Spleen (tissue), 11 donors: Measurements from ENCODE around the gene MORF4L2. TPM values are rescaled to one million over a fixed set of nuclear protein-coding genes. Genes with fewer than 3 reads are reported as not detected.
"Not testable (repeated sequence)": the region's sequence is repeated elsewhere in the genome, so short reads cannot be mapped to it uniquely, and the experiment has no call there.

Source experiments
- DNase-seq: peaks from one replicate; pipeline ENCODE4 v3.0.0-alpha.2; 2020
- H3K27ac ChIP-seq, 8 donors: fragments of 200-600 bp; sonication (generic) in 7 of 8; 1 replicate in 4 of 8; 2 replicates in 4 of 8; pipeline versions ENCODE4 v1.5.0 to v1.8.0; 2016 to 2021; ENCODE audit warnings: inconsistent platforms in 4 of 8, mild to moderate bottlenecking in 4 of 8, moderate library complexity in 1 of 8
- H3K27me3 ChIP-seq, 7 donors: fragments of 200-600 bp; sonication (generic) in 6 of 7; replicated peaks in 1 of 7; 1 replicate in 4 of 7; 2 replicates in 3 of 7; pipeline versions ENCODE4 v1.5.0 to v1.8.0; 2016 to 2021; ENCODE audit warnings: inconsistent platforms in 3 of 7, mild to moderate bottlenecking in 1 of 7
- H3K36me3 ChIP-seq, 6 donors: fragments of 200-600 bp; sonication (generic) in 5 of 6; 1 replicate in 4 of 6; 2 replicates in 2 of 6; pipeline versions ENCODE4 v1.5.0 to v1.8.0; 2016 to 2021; ENCODE audit warnings: inconsistent platforms in 2 of 6
- H3K4me1 ChIP-seq, 6 donors: fragments of 200-600 bp; sonication (generic) in 5 of 6; 1 replicate in 3 of 6; 2 replicates in 3 of 6; pipeline versions ENCODE4 v1.5.0 to v1.8.0; 2016 to 2021; ENCODE audit warnings: inconsistent platforms in 3 of 6
- H3K4me3 ChIP-seq, 8 donors: fragments of 200-600 bp; sonication (generic) in 7 of 8; 1 replicate in 4 of 8; 2 replicates in 4 of 8; pipeline versions ENCODE4 v1.5.0 to v1.8.0; 2016 to 2021; ENCODE audit warnings: inconsistent platforms in 4 of 8, mild to moderate bottlenecking in 4 of 8, moderate library complexity in 2 of 8
- H3K9me3 ChIP-seq, 8 donors: fragments of 200-600 bp; sonication (generic) in 7 of 8; 1 replicate in 4 of 8; 2 replicates in 4 of 8; pipeline versions ENCODE4 v1.5.0 to v1.8.0; 2016 to 2021; ENCODE audit warnings: inconsistent platforms in 4 of 8
- POLR2A ChIP-seq, 3 donors: fragments of 450-650 bp; IDR thresholded peaks; one replicate each; pipeline ENCODE4 v1.5.1; 2017; ENCODE audit warnings: antibody characterized with exemption in 3 of 3, mild to moderate bottlenecking in 1 of 3
- POLR2AphosphoS5 ChIP-seq, 3 donors: sonication (generic); formaldehyde crosslinking; IDR thresholded peaks; one replicate each; pipeline ENCODE4 v1.5.1; 2017; ENCODE audit warnings: antibody characterized with exemption in 3 of 3
- WGBS, 5 donors: extraction: QIAGEN DNeasy Blood & Tissue Kit in 3 of 5; methylation state at CpG; one replicate each; pipeline versions ENCODE4 v1.1.5 to v1.1.7; 2013 to 2018; 5-methylcytosine and 5-hydroxymethylcytosine counted together
- intact Hi-C: fragments of 100-400 bp; cut with DNase I; formaldehyde crosslinking; loops from one replicate; pipeline ENCODE4 v1.15.0; 2023; ENCODE audit warnings: low total_unique reads
- polyA plus RNA-seq, 3 donors: library from polyadenylated mRNA; stranded (reverse); fragments of 200-250 nt; gene quantifications; one replicate each; pipeline ENCODE4 v1.2.1, GENCODE V29; 2013
- total RNA-seq, 7 donors: library from RNA; depleted of rRNA in 3 of 7; stranded (reverse); fragments of >200 nt in 3 of 7; fragmentation: NEBNext Ultra II Directional in 4 of 7; extraction: Animal tissue kit (Norgen Biotek cat#: 25700) in 4 of 7; gene quantifications; one replicate each; pipeline versions ENCODE4 v1.1.0 to v1.2.1, GENCODE V29; 2016 to 2021
- TF ChIP-seq, protein P1 (sequence below), 11 experiments: fragments of 200-600 bp in 7 of 11; fragments of 450-650 bp in 4 of 11; sonication (generic) in 4 of 11; IDR thresholded peaks in 8 of 11; conservative IDR thresholded peaks in 3 of 11; 1 replicate in 7 of 11; 2 replicates in 4 of 11; pipeline versions ENCODE4 v1.4.0 to v1.8.0; 2016 to 2021; ENCODE audit warnings: antibody characterized with exemption in 11 of 11, inconsistent platforms in 4 of 11, mild to moderate bottlenecking in 1 of 11
- donor health status: healthy with polysubstance abuse.
- donor health status: DM: no; HTN: no; CAD: no; lungs with moderate emphysema.
- donor health status: DM: no; HTN: no; CAD: no.
- donor health status: Bipolar disorder and iron deficiency.
- donor health status: healthy.
- donor health status: DM: no; HTN: no; CAD: no.
- donor health status: DM: yes; HTN: yes; CAD: no.

Gene MORF4L2
- total and polyA plus RNA-seq, 10 donors = 86.8 to 222 (median 154) TPM

DNA sequence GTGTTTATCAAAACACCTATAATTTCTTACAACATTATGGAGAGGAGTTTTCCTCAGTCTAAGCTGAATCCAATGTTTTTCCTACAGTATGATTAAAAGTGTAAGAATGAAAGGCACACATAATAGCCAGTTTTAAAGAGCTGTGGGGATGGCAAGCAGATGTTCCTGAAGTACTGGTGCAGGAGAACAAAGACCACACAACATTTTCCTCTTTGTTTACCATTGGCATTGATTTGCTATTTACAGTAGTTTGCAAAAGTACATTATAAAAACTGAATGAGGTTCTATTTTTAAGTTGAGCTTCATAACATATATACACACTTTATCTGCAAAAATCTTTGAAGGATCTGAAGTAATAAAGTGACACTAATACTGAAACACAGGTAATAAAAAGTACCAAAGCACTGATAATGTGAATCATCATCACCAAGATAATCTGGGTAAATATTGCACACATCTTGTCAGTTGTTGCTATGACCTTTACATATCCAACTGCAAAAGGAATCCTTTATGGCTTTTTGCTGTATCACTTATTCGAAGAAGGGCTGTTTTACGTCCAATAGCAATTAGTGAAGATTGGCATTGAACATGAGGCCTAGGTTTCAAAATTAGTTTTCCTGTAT lies 35.2 kb downstream of the MORF4L2 start:
- TF ChIP-seq POLR2A (IDR thresholded peaks at IDR 0.05) (no peak), POLR2AphosphoS5 (IDR thresholded peaks at IDR 0.05) (no peak)
- TF ChIP-seq, protein P1, sequence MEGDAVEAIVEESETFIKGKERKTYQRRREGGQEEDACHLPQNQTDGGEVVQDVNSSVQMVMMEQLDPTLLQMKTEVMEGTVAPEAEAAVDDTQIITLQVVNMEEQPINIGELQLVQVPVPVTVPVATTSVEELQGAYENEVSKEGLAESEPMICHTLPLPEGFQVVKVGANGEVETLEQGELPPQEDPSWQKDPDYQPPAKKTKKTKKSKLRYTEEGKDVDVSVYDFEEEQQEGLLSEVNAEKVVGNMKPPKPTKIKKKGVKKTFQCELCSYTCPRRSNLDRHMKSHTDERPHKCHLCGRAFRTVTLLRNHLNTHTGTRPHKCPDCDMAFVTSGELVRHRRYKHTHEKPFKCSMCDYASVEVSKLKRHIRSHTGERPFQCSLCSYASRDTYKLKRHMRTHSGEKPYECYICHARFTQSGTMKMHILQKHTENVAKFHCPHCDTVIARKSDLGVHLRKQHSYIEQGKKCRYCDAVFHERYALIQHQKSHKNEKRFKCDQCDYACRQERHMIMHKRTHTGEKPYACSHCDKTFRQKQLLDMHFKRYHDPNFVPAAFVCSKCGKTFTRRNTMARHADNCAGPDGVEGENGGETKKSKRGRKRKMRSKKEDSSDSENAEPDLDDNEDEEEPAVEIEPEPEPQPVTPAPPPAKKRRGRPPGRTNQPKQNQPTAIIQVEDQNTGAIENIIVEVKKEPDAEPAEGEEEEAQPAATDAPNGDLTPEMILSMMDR (IDR thresholded peaks at IDR 0.05 in 8 of 11, conservative IDR thresholded peaks at IDR 0.05 in 3 of 11) = no peak
- Histone ChIP-seq H3K4me3 (no peak overlapping the region), H3K36me3 (no peaks in the 10 kb centered on the region), H3K4me1 (no peaks in the 10 kb centered on the region), H3K9me3 (peaks cover 0 to 8% (median 0%) of the 10 kb centered on the region in 8 donors), H3K27me3 (no peaks in the 10 kb centered on the region), H3K27ac (no peak overlapping the region)
- DNase-seq = no peak
- intact Hi-C loops = no loop called here
- 85 to 96% (median 92%) methylated on average over 2 of the region's 2 CpGs for WGBS, 5 donors

DNA sequence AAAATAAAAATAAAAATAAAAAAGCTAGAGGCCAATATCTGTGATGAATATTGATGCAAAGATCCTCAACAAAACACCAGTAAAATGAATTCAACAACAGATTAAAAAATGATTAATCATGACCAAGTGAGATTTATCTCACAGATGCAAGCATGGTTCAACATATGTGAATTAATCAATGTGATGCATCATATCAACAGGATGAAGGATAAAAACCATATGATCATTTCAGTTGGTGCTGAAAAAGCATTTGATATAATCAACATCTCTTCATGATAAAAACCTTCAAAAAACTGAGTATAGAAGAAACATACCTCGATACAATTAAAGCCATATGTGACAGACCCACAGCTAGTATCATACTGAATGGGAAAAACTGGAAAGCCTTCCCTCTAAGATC lies 38.9 kb downstream of the MORF4L2 start:
- intact Hi-C loops = no loop called here
- no peak for DNase-seq
- H3K4me3 ChIP-seq = no peak overlapping the region
- no peak overlapping the region for H3K27ac ChIP-seq
- 65 to 96% (median 76%) methylated on average over 1 of the region's 1 CpG for WGBS, 5 donors
- peaks cover 0 to 8% (median 0%) of the 10 kb centered on the region in 8 donors for H3K9me3 ChIP-seq
- no peak for TF ChIP-seq POLR2AphosphoS5 (IDR thresholded peaks at IDR 0.05)
- TF ChIP-seq, protein P1 (IDR thresholded peaks at IDR 0.05 in 8 of 11, conservative IDR thresholded peaks at IDR 0.05 in 3 of 11) = no peak
- no peak for TF ChIP-seq POLR2A (IDR thresholded peaks at IDR 0.05)
- no peaks in the 10 kb centered on the region for H3K4me1 ChIP-seq
- peaks cover 0 to 8% (median 0%) of the 10 kb centered on the region in 7 donors for H3K27me3 ChIP-seq
- H3K36me3 ChIP-seq = no peaks in the 10 kb centered on the region

DNA sequence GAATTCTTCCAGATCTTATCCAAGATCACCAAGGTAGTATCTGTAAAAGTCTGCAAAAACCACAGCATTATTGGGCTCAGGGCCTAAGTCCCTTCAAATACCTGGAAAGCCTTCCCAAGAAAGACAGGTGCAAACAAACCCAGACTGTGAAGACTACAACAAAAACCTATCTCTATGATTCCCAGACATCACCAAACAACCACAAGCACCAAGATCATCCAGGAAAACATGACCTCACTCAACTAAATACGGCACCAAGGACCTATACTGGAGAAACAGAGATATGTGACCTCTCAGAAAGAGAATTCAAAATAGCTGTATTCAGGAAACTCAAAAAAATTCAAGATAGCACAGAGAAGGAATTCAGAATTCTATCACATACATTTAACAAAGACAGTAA lies 42.4 kb downstream of the MORF4L2 start:
- WGBS, 5 donors = 59 to 89% (median 68%) methylated on average over 1 of the region's 1 CpG
- no peaks in the 10 kb centered on the region for H3K36me3 ChIP-seq
- H3K4me3 ChIP-seq = no peak overlapping the region
- no peak for DNase-seq
- intact Hi-C loops = no loop called here
- H3K27ac ChIP-seq = no peak overlapping the region
- H3K9me3 ChIP-seq = peaks cover 0 to 8% (median 0%) of the 10 kb centered on the region in 8 donors
- H3K27me3 ChIP-seq = peaks cover 0 to 14% (median 0%) of the 10 kb centered on the region in 7 donors
- no peaks in the 10 kb centered on the region for H3K4me1 ChIP-seq
- TF ChIP-seq POLR2A (IDR thresholded peaks at IDR 0.05) (no peak), POLR2AphosphoS5 (IDR thresholded peaks at IDR 0.05) (no peak)
- TF ChIP-seq, protein P1 (IDR thresholded peaks at IDR 0.05 in 8 of 11, conservative IDR thresholded peaks at IDR 0.05 in 3 of 11) = no peak

DNA sequence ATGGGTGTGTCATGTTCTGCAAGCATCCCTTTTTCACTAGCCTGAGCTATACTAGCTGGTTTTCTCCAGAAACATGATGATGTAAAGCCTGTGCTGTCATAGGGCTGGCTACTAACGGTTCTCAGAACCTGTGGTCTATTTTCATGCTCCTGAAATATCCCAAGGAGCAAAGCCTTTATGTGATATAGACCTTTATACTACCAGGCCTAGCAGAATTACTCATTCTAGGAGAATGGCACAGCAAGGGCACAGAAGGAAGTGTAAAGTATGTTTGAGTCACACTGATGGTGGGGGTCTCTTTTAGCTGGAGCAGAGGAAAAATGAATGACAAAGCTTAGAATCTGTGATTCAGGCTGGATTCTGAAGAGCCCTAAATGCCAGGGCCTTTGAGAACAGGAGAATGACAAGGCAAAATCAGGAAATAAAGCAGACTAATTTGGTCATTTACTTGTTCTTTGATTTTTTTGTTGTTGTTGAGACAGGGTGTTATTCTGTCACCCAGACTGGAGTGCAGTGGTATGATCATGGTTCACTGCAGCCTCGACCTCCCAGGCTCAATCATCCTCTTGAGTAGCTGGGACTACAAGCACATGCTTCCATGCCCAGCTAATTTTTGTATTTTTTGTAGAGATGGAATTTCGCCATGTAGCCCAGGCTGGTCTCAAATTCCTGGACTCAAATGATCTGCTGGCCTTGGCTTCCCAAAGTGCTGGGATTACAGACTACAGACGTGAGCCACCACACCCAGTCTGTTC lies 45.9 kb downstream of the MORF4L2 start:
- Histone ChIP-seq H3K9me3 (no peaks in the 10 kb centered on the region), H3K27me3 (peaks cover 0 to 14% (median 0%) of the 10 kb centered on the region in 7 donors), H3K27ac (no peak overlapping the region), H3K4me1 (no peaks in the 10 kb centered on the region), H3K4me3 (no peak overlapping the region), H3K36me3 (no peaks in the 10 kb centered on the region)
- no peak for DNase-seq
- intact Hi-C loops = no loop called here
- TF ChIP-seq POLR2A (IDR thresholded peaks at IDR 0.05) (no peak), POLR2AphosphoS5 (IDR thresholded peaks at IDR 0.05) (no peak)
- TF ChIP-seq, protein P1 (IDR thresholded peaks at IDR 0.05 in 8 of 11, conservative IDR thresholded peaks at IDR 0.05 in 3 of 11) = no peak
- WGBS, 5 donors = 56 to 89% (median 80%) methylated on average over 4 of the region's 4 CpGs

DNA sequence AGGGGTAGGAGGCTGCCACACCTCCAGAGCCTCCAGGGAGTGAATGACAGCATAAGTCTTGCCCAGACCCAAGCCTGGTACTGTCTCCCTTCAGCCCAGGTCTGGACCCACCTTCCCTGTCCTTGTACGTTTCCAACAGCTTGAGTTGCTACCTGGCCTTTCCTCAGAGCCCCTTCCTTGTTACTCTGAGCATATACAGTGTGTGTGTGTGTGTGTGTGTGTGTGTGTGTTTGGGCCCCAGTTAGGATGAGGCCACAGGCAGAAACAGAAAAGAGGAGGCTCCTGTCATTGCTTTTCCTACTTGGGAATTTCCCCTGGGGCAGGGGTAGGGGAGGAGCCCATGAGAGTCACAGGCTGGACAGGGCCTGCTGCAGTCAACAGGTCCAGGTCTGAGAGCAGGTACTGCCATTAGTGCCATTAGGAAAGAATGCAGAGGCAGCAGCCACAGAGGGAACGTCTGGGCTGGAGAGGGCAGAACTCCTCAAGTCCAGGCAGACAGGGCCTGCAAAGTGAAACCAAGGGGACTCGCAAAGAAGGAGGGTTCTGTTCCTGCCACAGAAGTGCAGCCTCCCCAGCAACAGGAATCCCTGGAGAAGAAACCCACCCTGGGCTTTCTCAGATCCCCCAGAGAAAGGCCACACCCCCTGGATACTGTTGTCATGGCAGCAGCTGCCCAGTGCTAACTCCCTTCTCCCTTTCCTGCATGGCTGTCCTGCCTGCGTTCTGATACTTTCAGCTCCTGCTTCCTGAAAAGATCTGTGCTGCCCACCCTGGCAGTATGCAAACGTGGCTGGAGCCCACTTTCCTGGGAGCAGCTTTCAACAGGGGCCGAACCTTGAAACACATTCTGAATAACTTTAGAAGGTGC lies 47.8 kb downstream of the MORF4L2 start:
- H3K4me3 ChIP-seq, H3K27ac ChIP-seq, DNase-seq, H3K4me1 ChIP-seq, H3K9me3 ChIP-seq, H3K36me3 ChIP-seq, intact Hi-C loops: not testable (repeated sequence)
- WGBS, 5 donors = 44 to 66% (median 51%) methylated on average over 3 to 6 of the region's 6 CpGs
- peaks cover 0 to 14% (median 0%) of the 10 kb centered on the region in 7 donors for H3K27me3 ChIP-seq
